Central memory CD4-positive, alpha-beta T cell (primary cell): ENCODE data around the gene CARD19.
"Not testable (repeated sequence)": the region's sequence is repeated elsewhere in the genome, so short reads cannot be mapped to it uniquely, and the experiment has no call there.

ENCODE experiments used
- DNase-seq: peaks from one replicate; pipeline ENCODE4 v3.0.0; 2022

CARD19 gene

DNA sequence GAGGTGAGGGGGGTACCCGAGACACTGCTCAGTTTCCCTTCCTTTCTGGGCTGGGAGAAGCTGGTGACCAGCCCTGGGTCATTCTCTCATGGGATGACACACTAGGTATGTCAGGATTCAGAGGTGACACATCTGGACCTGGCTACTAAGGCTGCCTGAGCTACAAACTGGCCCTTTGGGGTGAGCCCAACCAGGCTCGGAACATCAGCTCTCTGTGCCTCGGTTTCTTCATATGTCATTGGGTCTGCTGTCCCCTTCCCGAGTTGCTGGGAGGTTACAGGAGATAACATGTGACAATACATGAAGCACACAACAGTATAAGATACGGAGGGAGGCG lies 11.8 kb downstream of the CARD19 start:
- DNase-seq = no peak

- no peak for DNase-seq
Measured at GRCh38 chr9:93108291-93109041, 12.4 kb downstream of the CARD19 start.

DNA sequence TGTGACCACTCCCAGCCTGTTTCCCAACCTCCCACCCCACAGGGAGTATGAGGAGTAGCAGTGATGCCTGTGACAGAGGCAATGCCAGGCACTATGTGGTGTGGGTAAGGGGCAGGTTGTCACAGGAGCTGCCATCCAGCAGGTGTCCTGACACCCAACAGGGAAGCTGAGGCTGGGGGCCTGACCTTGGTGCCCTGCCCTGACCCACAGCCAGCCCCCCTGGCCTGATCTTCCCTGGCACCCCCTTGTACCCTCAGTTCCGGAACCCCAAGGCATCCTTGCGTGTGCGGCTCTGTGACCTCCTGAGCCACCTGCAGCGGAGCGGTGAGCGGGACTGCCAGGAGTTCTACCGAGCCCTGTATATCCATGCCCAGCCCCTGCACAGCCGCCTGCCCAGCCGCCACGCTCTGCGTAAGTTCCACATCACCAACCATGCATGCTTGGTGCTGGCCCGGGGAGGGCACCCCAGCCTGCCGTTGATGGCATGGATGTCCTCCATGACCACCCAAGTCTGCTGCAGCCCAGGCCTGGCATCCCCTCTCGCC lies 14.4 kb downstream of the CARD19 start:
- DNase-seq = no peak

GRCh38 chr9:93111001-93111370 lies 15.0 kb downstream of the CARD19 start:
- no peak for DNase-seq

DNA sequence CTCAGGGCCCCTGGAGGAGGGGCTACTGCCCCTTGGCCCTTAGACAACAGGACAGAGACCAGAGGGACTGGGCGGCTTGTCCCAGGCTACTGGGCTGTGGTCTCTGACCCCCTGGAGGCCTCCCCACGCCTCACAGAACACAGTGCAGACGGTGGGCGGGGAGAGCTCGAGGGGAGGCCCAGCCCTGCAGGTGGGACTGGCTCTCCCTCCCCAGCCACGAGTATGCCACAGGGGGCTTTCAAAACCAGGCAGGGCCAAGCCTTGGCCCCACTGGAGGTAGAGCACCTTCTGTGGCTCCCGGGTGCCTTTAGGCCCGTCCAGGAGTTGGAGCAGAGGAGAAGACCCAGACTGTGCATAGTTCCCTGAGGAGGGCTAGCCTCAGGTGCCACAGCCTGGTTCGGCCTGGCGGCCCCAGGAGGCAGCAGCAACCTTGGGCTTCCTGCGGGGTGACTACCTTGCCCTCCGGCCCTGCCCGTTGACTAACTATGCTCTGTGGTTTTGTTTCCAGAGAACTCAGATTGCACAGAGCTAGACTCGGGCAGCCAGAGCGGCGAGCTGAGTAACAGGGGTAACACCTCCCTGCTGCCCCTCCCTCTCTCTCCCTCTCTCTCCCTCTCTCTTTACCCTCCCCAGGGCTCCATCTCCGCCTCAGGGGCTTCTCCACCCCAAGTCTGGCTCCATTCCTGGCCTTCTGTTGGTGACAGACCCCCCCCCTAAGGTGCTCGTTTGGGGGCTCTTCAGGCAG lies 15.5 kb downstream of the CARD19 start:
- DNase-seq = no peak

- no peak for DNase-seq
Measured at GRCh38 chr9:93112116-93112863, 16.3 kb downstream of the CARD19 start.

DNA sequence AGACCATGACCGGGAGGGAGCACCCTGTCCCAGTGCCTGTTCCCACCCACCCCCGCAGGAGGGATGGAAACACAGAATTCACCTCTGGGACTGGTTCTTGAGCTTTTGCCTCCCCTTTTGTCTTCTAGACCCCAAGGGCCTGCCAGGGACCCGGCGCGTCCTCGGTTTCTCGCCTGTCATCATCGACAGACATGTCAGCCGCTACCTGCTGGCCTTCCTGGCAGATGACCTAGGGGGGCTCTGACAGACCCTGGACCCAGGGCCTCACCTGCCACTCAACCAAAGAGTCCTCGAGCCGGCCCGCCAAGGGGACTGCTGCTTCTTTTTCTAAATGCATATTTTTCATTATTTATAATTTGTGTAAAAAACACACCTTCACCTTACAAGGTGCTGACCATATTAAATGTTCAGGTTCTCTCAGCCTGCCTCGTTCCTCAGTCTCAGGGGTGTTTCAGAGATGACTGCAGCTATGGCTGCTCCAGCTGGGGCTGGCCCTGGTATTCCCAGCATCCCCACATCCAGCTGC lies 16.9 kb downstream of the CARD19 start:
- DNase-seq = no peak

GRCh38 chr9:93114169-93114983 lies 18.4 kb downstream of the CARD19 start:
- no peak for DNase-seq

- DNase-seq = no peak
Measured at GRCh38 chr9:93114984-93115335, 18.9 kb downstream of the CARD19 start.

DNA sequence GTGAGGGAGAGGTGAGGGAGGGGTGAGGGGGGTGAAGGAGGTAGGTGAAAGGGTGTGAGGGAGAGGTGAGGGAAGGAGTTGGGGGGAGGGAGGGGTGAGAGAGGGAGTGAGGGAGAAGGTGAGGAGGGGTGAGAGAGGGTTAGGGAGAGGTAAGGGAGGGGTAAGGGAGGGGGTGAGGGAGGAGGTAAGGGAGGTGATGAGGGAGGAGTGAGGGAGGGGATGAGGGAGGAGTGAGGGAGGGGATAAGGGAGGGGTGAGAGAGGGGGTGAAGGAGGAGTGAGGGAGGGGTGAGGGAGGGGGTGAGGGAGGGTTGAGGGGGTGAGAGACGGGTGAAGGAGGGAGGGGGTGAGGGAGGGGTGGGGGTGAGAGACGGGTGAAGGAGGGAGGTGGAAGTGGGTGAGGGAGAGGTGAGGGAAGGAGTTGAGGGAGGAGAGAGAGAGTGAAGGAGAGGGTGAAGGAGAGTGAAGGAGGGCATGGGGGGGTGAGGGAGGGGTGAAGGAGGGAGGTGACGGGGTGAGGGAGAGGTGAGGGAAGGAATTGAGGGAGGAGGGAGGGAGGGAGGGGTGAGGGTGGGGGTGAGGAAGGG lies 19.6 kb downstream of the CARD19 start:
- no peak for DNase-seq

GRCh38 chr9:93116072-93116961 lies 20.3 kb downstream of the CARD19 start:
- DNase-seq = no peak

DNA sequence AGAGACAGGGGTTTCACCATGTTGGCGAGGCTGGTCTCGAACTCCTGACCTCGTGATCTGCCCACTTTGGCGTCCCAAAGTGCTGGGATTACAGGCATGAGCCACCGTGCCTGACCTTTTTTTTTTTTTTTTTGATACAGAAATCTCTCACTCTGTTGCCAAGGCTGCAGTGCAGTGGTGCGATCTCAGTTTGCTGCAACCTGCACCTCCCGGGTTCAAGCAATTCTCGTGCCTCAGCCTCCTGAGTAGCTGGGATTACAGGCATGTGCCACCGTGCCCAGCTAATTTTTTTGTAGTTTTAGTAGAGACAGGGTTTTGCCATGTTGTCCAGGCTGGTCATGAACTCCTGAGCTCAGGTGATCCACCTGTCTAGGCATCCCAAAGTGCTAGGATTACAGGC lies 21.5 kb downstream of the CARD19 start:
- DNase-seq = not testable (repeated sequence)

- DNase-seq = no peak
Measured at GRCh38 chr9:93117924-93118862, 22.2 kb downstream of the CARD19 start.

GRCh38 chr9:93118863-93119702 lies 23.1 kb downstream of the CARD19 start:
- no peak for DNase-seq

DNA sequence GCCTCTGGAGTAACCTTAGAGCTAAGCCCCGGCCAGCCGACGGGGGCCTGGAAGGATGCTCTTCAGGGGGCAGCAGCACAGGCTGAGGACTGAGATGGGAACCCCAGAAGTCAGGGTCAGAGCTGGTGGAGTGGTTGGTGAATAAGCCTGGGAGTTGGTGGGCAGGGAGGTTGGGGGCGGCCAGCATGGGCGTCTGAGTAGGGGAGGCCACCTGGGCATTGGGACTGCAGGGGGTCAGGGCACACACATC lies 23.6 kb downstream of the CARD19 start:
- no peak for DNase-seq

DNA sequence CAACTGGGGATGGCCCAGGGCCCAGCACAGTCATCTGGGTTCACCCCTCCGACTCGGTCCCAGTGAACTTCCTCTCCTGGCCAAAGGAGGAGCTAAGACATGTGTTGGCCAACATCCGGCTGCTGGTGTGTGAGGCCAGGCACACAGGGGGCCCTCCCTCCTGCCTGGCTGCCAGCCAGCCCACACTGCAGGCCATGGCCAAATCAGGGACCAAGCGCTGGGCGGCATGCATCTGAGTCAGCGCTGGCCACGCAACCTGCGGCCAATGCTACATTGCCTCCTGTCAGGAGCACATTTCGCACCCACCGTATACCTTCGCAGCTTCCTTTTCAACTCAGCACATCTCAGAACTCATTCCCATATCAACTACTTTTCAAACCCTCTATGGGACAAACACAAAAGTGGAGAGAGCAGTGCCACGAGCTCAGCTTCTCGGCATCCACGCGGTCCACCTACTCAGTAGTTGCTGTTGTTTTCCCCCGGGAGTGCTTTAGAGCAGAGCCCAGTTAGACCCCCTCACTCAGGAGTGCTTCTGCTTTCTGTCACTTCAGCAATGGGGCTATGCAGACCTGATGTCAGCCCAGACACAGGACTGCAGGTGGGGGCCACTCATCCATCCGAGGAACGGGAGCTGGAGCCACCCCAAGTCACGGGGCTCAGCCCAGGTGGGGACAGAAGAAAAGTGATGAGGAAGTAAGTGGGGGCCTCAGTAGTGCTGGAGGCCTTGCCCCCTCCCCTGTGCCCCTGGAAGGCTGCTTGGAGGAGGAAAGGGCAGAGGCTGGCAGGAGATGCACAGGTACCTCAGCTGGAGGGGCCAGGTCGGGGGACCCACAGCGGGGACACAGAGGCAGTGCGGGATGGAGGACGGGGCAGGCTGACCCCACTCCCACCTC lies 24.2 kb downstream of the CARD19 start:
- no peak for DNase-seq

GRCh38 chr9:93120846-93121315 lies 24.9 kb downstream of the CARD19 start:
- DNase-seq = no peak
